HG02610 (cell line): ENCODE measurements around the gene HACD4.
"Not testable (repeated sequence)": the region's sequence is repeated elsewhere in the genome, so short reads cannot be mapped to it uniquely, and the experiment has no call there.

ENCODE experiments used
- ATAC-seq: cut with Tn5 transposase; IDR thresholded peaks from one replicate; pipeline ENCODE4 v1.9.1; 2021; ENCODE audit warnings: mild to moderate bottlenecking, moderate library complexity; ENCODE audit not compliant: unreplicated experiment

The HACD4 gene

GRCh38 chr9:21016701-21017491 is 14.5 kb downstream of the HACD4 start:
- no peak for ATAC-seq

GRCh38 chr9:21015995-21016394 is 15.4 kb downstream of the HACD4 start:
- no peak for ATAC-seq

- no peak for ATAC-seq
Measured at GRCh38 chr9:21015129-21015815, 16.2 kb downstream of the HACD4 start.

- ATAC-seq: no peak
Measured at GRCh38 chr9:21002040-21002439, 29.4 kb downstream of the HACD4 start.

GRCh38 chr9:21001581-21001980 is 29.9 kb downstream of the HACD4 start:
- ATAC-seq: no peak

- peak; percentile 72 for ATAC-seq
Measured at GRCh38 chr9:20997503-20998076, 33.9 kb downstream of the HACD4 start.

- no peak for ATAC-seq
Measured at GRCh38 chr9:20996809-20997208, 34.6 kb downstream of the HACD4 start.

- no peak for ATAC-seq
Measured at GRCh38 chr9:20995616-20996015, 35.8 kb downstream of the HACD4 start.

- ATAC-seq: no peak
Measured at GRCh38 chr9:20994486-20994885, 37.0 kb downstream of the HACD4 start.

GRCh38 chr9:20990867-20991266 is 40.6 kb downstream of the HACD4 start:
- ATAC-seq: no peak

GRCh38 chr9:20989923-20990341 is 41.5 kb downstream of the HACD4 start:
- no peak for ATAC-seq

GRCh38 chr9:20988671-20989315 is 42.6 kb downstream of the HACD4 start:
- ATAC-seq: peak; percentile 77

- ATAC-seq: no peak
Measured at GRCh38 chr9:20988061-20988460, 43.4 kb downstream of the HACD4 start.

- ATAC-seq: no peak
Measured at GRCh38 chr9:20987521-20987920, 43.9 kb downstream of the HACD4 start.

- ATAC-seq: no peak
Measured at GRCh38 chr9:20985851-20986600, 45.4 kb downstream of the HACD4 start.

GRCh38 chr9:20984506-20984905 is 46.9 kb downstream of the HACD4 start:
- no peak for ATAC-seq

GRCh38 chr9:20981486-20981885 is 50.0 kb downstream of the HACD4 start:
- no peak for ATAC-seq

GRCh38 chr9:20980832-20981455 is 50.5 kb downstream of the HACD4 start:
- peak; percentile 70 for ATAC-seq

- no peak for ATAC-seq
Measured at GRCh38 chr9:20978249-20978648, 53.2 kb downstream of the HACD4 start.

- not testable (repeated sequence) for ATAC-seq
Measured at GRCh38 chr9:20974191-20974938, 57.1 kb downstream of the HACD4 start.
